Measurements from ENCODE around the gene TFF3.

The TFF3 gene

GRCh38 chr21:42332557-42333317, 17.5 kb upstream of the TFF3 start:
- no peak for TF ChIP-seq TAF1 (IDR thresholded peaks at IDR 0.05; ENCODE audit: borderline replicate concordance, insufficient read depth, low read length)
- no peak for TF ChIP-seq POLR2AphosphoS5 (IDR thresholded peaks at IDR 0.05; ENCODE audit: low read depth, low read length)
- no peak for TF ChIP-seq REST (IDR thresholded peaks at IDR 0.05; ENCODE audit: insufficient read depth in 1 of 2, low read depth in 2 of 2, low read length in 2 of 2)
- TF ChIP-seq FOXP2 (optimal IDR thresholded peaks at IDR 0.05; ENCODE audit: borderline replicate concordance, extremely low read depth, extremely low read length, insufficient read depth) = no peak
- no peak for TF ChIP-seq SIN3A (IDR thresholded peaks at IDR 0.05; ENCODE audit: borderline replicate concordance, insufficient read depth, low read length)

GRCh38 chr21:42331660-42332059, 16.5 kb upstream of the TFF3 start:
- TF ChIP-seq TAF1 (IDR thresholded peaks at IDR 0.05; ENCODE audit: borderline replicate concordance, insufficient read depth, low read length) (no peak), FOXP2 (optimal IDR thresholded peaks at IDR 0.05; ENCODE audit: borderline replicate concordance, extremely low read depth, extremely low read length, insufficient read depth) (no peak), SIN3A (IDR thresholded peaks at IDR 0.05; ENCODE audit: borderline replicate concordance, insufficient read depth, low read length) (no peak), REST (IDR thresholded peaks at IDR 0.05; ENCODE audit: insufficient read depth in 1 of 2, low read depth in 2 of 2, low read length in 2 of 2) (no peak), POLR2AphosphoS5 (IDR thresholded peaks at IDR 0.05; ENCODE audit: low read depth, low read length) (no peak)

GRCh38 chr21:42330380-42331371, 15.5 kb upstream of the TFF3 start:
- no peak for TF ChIP-seq REST (IDR thresholded peaks at IDR 0.05; ENCODE audit: insufficient read depth in 1 of 2, low read depth in 2 of 2, low read length in 2 of 2)

GRCh38 chr21:42324896-42325295, 9.7 kb upstream of the TFF3 start:
- no peak for TF ChIP-seq REST (IDR thresholded peaks at IDR 0.05; ENCODE audit: insufficient read depth in 1 of 2, low read depth in 2 of 2, low read length in 2 of 2)
- no peak for TF ChIP-seq FOXP2 (optimal IDR thresholded peaks at IDR 0.05; ENCODE audit: borderline replicate concordance, extremely low read depth, extremely low read length, insufficient read depth)
- TF ChIP-seq SIN3A (IDR thresholded peaks at IDR 0.05; ENCODE audit: borderline replicate concordance, insufficient read depth, low read length) = no peak
- no peak for TF ChIP-seq POLR2AphosphoS5 (IDR thresholded peaks at IDR 0.05; ENCODE audit: low read depth, low read length)
- TF ChIP-seq TAF1 (IDR thresholded peaks at IDR 0.05; ENCODE audit: borderline replicate concordance, insufficient read depth, low read length) = no peak

Measured in PFSK-1 (cell line).